Uterus (tissue), 2 donors: ENCODE measurements around the gene C10orf95.

ENCODE experiments used
- POLR2A ChIP-seq, 2 donors: fragments of 450-650 bp; IDR thresholded peaks; one replicate each; pipeline ENCODE4 v1.6.1; 2016; ENCODE audit warnings: antibody characterized with exemption in 2 of 2, mild to moderate bottlenecking in 1 of 2, moderate library complexity in 1 of 2
- TF ChIP-seq, protein P1 (sequence below), 4 experiments: fragments of 200-600 bp in 2 of 4; fragments of 450-650 bp in 2 of 4; sonication (generic) in 2 of 4; IDR thresholded peaks; one replicate each; pipeline ENCODE4 v1.5.1; 2016 to 2019; ENCODE audit warnings: antibody characterized with exemption in 4 of 4, mild to moderate bottlenecking in 2 of 4, moderate library complexity in 1 of 4

DNA sequence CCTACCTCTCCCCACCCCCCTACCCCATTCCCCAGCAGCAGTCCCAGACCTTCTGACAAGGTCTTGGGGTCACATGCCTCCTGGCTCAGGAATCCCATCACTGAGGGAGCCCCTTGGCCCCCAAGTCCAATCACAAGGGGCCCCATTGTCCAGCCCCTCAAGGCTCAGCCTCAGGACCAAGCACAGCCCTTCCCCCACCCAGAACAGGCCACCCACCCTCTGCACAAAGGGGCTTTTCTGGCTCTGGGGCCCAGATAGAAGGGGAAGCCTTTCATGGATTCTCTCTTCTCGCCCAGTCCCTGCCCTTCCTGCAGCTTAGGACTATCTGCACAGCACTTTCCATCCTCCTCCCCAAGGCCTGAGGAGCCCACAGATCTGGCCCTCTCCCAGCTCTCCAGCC lies 25.9 kb downstream of the C10orf95 start:
- TF ChIP-seq, protein P1, sequence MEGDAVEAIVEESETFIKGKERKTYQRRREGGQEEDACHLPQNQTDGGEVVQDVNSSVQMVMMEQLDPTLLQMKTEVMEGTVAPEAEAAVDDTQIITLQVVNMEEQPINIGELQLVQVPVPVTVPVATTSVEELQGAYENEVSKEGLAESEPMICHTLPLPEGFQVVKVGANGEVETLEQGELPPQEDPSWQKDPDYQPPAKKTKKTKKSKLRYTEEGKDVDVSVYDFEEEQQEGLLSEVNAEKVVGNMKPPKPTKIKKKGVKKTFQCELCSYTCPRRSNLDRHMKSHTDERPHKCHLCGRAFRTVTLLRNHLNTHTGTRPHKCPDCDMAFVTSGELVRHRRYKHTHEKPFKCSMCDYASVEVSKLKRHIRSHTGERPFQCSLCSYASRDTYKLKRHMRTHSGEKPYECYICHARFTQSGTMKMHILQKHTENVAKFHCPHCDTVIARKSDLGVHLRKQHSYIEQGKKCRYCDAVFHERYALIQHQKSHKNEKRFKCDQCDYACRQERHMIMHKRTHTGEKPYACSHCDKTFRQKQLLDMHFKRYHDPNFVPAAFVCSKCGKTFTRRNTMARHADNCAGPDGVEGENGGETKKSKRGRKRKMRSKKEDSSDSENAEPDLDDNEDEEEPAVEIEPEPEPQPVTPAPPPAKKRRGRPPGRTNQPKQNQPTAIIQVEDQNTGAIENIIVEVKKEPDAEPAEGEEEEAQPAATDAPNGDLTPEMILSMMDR (IDR thresholded peaks at IDR 0.05) = no peak
- no peak for TF ChIP-seq POLR2A (IDR thresholded peaks at IDR 0.05)
